KMS-11 (cell line): ENCODE data around the gene YIF1A.

Experiments used
- H2AFZ ChIP-seq: fragments of 200-600 bp; sonication (generic); 2 replicates; pipeline ENCODE4 v1.6.1; 2016; ENCODE audit warnings: antibody characterized with exemption, mixed run types, low read depth
- H3K27ac ChIP-seq: fragments of 200-600 bp; sonication (generic); 2 replicates; pipeline ENCODE4 v1.6.1; 2016; ENCODE audit warnings: mild to moderate bottlenecking, mixed run types
- H3K27me3 ChIP-seq: fragments of 200-600 bp; sonication (generic); 2 replicates; pipeline ENCODE4 v1.6.1; 2017; ENCODE audit warnings: mild to moderate bottlenecking, low read depth, mixed run types, moderate library complexity; ENCODE audit not compliant: insufficient read depth
- H3K36me3 ChIP-seq: fragments of 200-600 bp; sonication (generic); 2 replicates; pipeline ENCODE4 v1.6.1; 2017; ENCODE audit warnings: mild to moderate bottlenecking, mixed run types; ENCODE audit not compliant: insufficient read depth
- H3K4me1 ChIP-seq: fragments of 200-600 bp; sonication (generic); 2 replicates; pipeline ENCODE4 v1.6.1; 2016; ENCODE audit warnings: mild to moderate bottlenecking, low read depth, mixed run types; ENCODE audit not compliant: poor library complexity, severe bottlenecking
- H3K4me2 ChIP-seq: fragments of 200-600 bp; sonication (generic); 2 replicates; pipeline ENCODE4 v1.7.0; 2016; ENCODE audit warnings: mild to moderate bottlenecking, mixed run types
- H3K4me3 ChIP-seq: fragments of 200-600 bp; sonication (generic); IDR thresholded peaks from 2 replicates; pipeline ENCODE4 v1.6.1; 2017; ENCODE audit warnings: low read depth, low read length, mixed read lengths; ENCODE audit not compliant: insufficient read depth
- H3K79me2 ChIP-seq: fragments of 200-600 bp; sonication (generic); 2 replicates; pipeline ENCODE4 v1.6.1; 2016; ENCODE audit warnings: low read depth, mixed run types; ENCODE audit not compliant: insufficient read depth
- H3K9ac ChIP-seq: fragments of 200-600 bp; sonication (generic); 2 replicates; pipeline ENCODE4 v1.6.1; 2016; ENCODE audit warnings: mild to moderate bottlenecking, mixed run types
- H4K20me1 ChIP-seq: fragments of 200-600 bp; sonication (generic); 2 replicates; pipeline ENCODE4 v1.6.1; 2016; ENCODE audit warnings: mild to moderate bottlenecking, mixed run types; ENCODE audit not compliant: insufficient read depth
- CTCF ChIP-seq: fragments of 200-600 bp; sonication (generic); conservative IDR thresholded peaks from 2 replicates; pipeline ENCODE4 v1.6.1; 2017; ENCODE audit warnings: low read depth, mild to moderate bottlenecking, antibody characterized with exemption, low read length, moderate library complexity, mixed read lengths

The YIF1A gene

GRCh38 chr11:66302656-66303055 is 13.7 kb upstream of the YIF1A start:
- Histone ChIP-seq H3K4me2 (no peak overlapping the region), H3K36me3 (no peaks in the 10 kb centered on the region), H3K79me2 (no peaks in the 10 kb centered on the region), H2AFZ (no peak overlapping the region), H3K27me3 (peaks cover 19% of the 10 kb centered on the region; the same call in 1 of the 2 replicates), H3K9ac (no peak overlapping the region), H3K4me1 (no peaks in the 10 kb centered on the region), H3K27ac (no peak overlapping the region), H4K20me1 (no peaks in the 10 kb centered on the region), H3K4me3 (no peak overlapping the region)
- no peak for TF ChIP-seq CTCF

GRCh38 chr11:66299186-66299585 is 10.2 kb upstream of the YIF1A start:
- no peak overlapping the region for H3K4me3 ChIP-seq
- no peak overlapping the region for H3K27ac ChIP-seq
- TF ChIP-seq CTCF = no peak
- H3K36me3 ChIP-seq = no peaks in the 10 kb centered on the region
- no peaks in the 10 kb centered on the region for H3K4me1 ChIP-seq
- no peak overlapping the region for H3K9ac ChIP-seq
- H4K20me1 ChIP-seq = no peaks in the 10 kb centered on the region
- H3K4me2 ChIP-seq = no peak overlapping the region
- peaks cover 30% of the 10 kb centered on the region for H3K27me3 ChIP-seq
- no peaks in the 10 kb centered on the region for H3K79me2 ChIP-seq
- H2AFZ ChIP-seq = no peak overlapping the region

- Histone ChIP-seq H3K4me3 (no peak overlapping the region), H2AFZ (no peak overlapping the region), H3K36me3 (no peaks in the 10 kb centered on the region), H3K9ac (no peak overlapping the region), H3K4me2 (no peak overlapping the region), H3K4me1 (no peaks in the 10 kb centered on the region), H4K20me1 (no peaks in the 10 kb centered on the region), H3K79me2 (no peaks in the 10 kb centered on the region), H3K27me3 (peaks cover 35% of the 10 kb centered on the region), H3K27ac (no peak overlapping the region)
- TF ChIP-seq CTCF = no peak
Observed at GRCh38 chr11:66297610-66298009, 8.7 kb upstream of the YIF1A start.

GRCh38 chr11:66294626-66295620 is 6.0 kb upstream of the YIF1A start:
- Histone ChIP-seq H3K36me3 (no peaks in the 10 kb centered on the region), H3K4me1 (peaks cover 6% of the 10 kb centered on the region), H3K4me3 (no peak overlapping the region), H3K27me3 (peaks cover 35% of the 10 kb centered on the region), H4K20me1 (no peaks in the 10 kb centered on the region), H3K27ac (no peak overlapping the region), H3K79me2 (no peaks in the 10 kb centered on the region), H3K4me2 (no peak overlapping the region), H2AFZ (no peak overlapping the region), H3K9ac (no peak overlapping the region)
- no peak for TF ChIP-seq CTCF
